ENCODE results near the gene SWI5.

GRCh38 chr9:128323212-128323730 is 47.2 kb downstream of the SWI5 start:
- no peak for TF ChIP-seq CTCF (IDR thresholded peaks at IDR 0.05)
- TF ChIP-seq POLR2A (IDR thresholded peaks at IDR 0.05) = no peak
- no peak for TF ChIP-seq EP300 (IDR thresholded peaks at IDR 0.05)
